A673 (cell line): ENCODE measurements around the gene WDPCP. TPM values are rescaled to one million over a fixed set of nuclear protein-coding genes. Genes with fewer than 3 reads are reported as not detected.

Source experiments
- BruUV-seq: library from RNA; stranded (reverse); fragments of 400-500 nt; replicated peaks from 2 replicates; lab custom pipeline; 2021; lab: Mats Ljungman, UMichigan
- CTCF ChIA-PET: fragments of 300-600 bp; sonication (Branson Sonifier 250); formaldehyde crosslinking; loops from one replicate; lab custom pipeline; 2022; ENCODE audit warnings: antibody characterized with exemption; lab: Charles Lee
- POLR2A ChIA-PET: fragments of 300-600 bp; sonication (Branson Sonifier 250); formaldehyde crosslinking; loops from one replicate; lab custom pipeline; 2022; ENCODE audit warnings: antibody characterized with exemption; ENCODE audit not compliant: low non-redundant PET; lab: Charles Lee
- DNase-seq: peaks from one replicate; pipeline ENCODE4 v3.0.0-alpha.2; 2015; ENCODE audit warnings: low spot score
- H3K27ac ChIP-seq: fragments of 200-600 bp; sonication (generic); 2 replicates; pipeline ENCODE4 v1.5.1; 2016; ENCODE audit warnings: mixed run types, low read depth, mild to moderate bottlenecking, mixed read lengths, antibody characterized with exemption, low read length; ENCODE audit not compliant: poor library complexity, severe bottlenecking
- H3K27me3 ChIP-seq: fragments of 200-600 bp; sonication (generic); replicated peaks from 2 replicates; pipeline ENCODE4 v1.6.1; 2017; ENCODE audit warnings: mixed run types, low read depth, mild to moderate bottlenecking, mixed read lengths, antibody characterized with exemption, low read length; ENCODE audit not compliant: insufficient read depth, poor library complexity
- H3K36me3 ChIP-seq: fragments of 200-600 bp; sonication (generic); 2 replicates; pipeline ENCODE4 v1.6.1; 2016; ENCODE audit warnings: mixed run types, mild to moderate bottlenecking, mixed read lengths, antibody characterized with exemption, low read length; ENCODE audit not compliant: insufficient read depth, poor library complexity, severe bottlenecking
- H3K4me1 ChIP-seq: fragments of 200-600 bp; sonication (generic); 2 replicates; pipeline ENCODE4 v1.6.1; 2017; ENCODE audit warnings: mixed run types, mild to moderate bottlenecking, mixed read lengths, antibody characterized with exemption, low read length; ENCODE audit not compliant: insufficient read depth, poor library complexity, severe bottlenecking
- H3K4me3 ChIP-seq: fragments of 200-600 bp; sonication (generic); 2 replicates; pipeline ENCODE4 v1.5.1; 2016; ENCODE audit warnings: low read depth, mixed run types, mild to moderate bottlenecking, mixed read lengths, low read length; ENCODE audit not compliant: poor library complexity, severe bottlenecking
- H3K9me3 ChIP-seq: fragments of 200-600 bp; sonication (generic); 2 replicates; pipeline ENCODE4 v1.6.1; 2016; ENCODE audit warnings: mixed run types, low read depth, mild to moderate bottlenecking, mixed read lengths, antibody characterized with exemption, low read length; ENCODE audit not compliant: poor library complexity, severe bottlenecking
- EZH2 ChIP-seq: fragments of 200-600 bp; sonication (generic); IDR thresholded peaks from 2 replicates; pipeline ENCODE4 v1.6.1; 2017; ENCODE audit warnings: borderline replicate concordance, low read depth, mild to moderate bottlenecking, mixed read lengths, antibody characterized with exemption, low read length; ENCODE audit not compliant: poor library complexity, severe bottlenecking
- intact Hi-C: fragments of 100-400 bp; cut with micrococcal nuclease; formaldehyde crosslinking; loops from one replicate; pipeline ENCODE4 v1.10.0; 2022; ENCODE audit not compliant: unreplicated experiment
- total RNA-seq: library from RNA; stranded (reverse); gene quantifications from 2 replicates; pipeline ENCODE4 v1.2.3, GENCODE V29; 2021
- TF ChIP-seq, protein P1 (sequence below): fragments of 300-800, 200-600 bp; sonication (generic); conservative IDR thresholded peaks from 2 replicates; pipeline ENCODE4 v1.5.1; 2017; ENCODE audit warnings: low read depth, mild to moderate bottlenecking, antibody characterized with exemption, low read length, moderate library complexity, mixed read lengths

Gene WDPCP
- total RNA-seq, 1 experiment from 2014 or later: 7.9 TPM

DNA sequence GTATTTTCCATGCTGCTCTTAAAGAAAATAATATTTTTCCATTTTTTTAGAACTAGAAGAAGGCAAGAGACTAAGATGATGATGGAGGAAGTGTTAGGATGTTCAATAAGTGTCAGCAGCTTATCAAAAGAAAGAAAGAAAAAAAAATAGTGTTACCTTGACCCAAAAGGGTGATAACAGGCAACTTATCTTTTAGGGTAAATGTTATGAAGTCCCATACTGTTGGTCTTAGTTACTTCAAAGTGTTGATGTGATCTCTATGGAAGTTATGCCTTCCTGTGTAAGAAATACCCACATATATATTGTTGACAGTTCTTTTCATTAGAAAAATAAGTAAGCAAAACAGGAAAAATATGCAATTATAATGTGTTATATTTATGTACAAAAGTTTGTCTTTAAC, 394.1 kb downstream of the WDPCP start:
- Histone ChIP-seq H3K4me1 (no peaks in the 10 kb centered on the region), H3K9me3 (no peaks in the 10 kb centered on the region), H3K27ac (no peak overlapping the region), H3K36me3 (no peaks in the 10 kb centered on the region), H3K4me3 (no peak overlapping the region), H3K27me3 (no peaks in the 10 kb centered on the region)
- POLR2A ChIA-PET: no interaction called here
- CTCF ChIA-PET: no interaction called here
- intact Hi-C loops: no loop called here
- no peak for DNase-seq
- TF ChIP-seq, protein P1, sequence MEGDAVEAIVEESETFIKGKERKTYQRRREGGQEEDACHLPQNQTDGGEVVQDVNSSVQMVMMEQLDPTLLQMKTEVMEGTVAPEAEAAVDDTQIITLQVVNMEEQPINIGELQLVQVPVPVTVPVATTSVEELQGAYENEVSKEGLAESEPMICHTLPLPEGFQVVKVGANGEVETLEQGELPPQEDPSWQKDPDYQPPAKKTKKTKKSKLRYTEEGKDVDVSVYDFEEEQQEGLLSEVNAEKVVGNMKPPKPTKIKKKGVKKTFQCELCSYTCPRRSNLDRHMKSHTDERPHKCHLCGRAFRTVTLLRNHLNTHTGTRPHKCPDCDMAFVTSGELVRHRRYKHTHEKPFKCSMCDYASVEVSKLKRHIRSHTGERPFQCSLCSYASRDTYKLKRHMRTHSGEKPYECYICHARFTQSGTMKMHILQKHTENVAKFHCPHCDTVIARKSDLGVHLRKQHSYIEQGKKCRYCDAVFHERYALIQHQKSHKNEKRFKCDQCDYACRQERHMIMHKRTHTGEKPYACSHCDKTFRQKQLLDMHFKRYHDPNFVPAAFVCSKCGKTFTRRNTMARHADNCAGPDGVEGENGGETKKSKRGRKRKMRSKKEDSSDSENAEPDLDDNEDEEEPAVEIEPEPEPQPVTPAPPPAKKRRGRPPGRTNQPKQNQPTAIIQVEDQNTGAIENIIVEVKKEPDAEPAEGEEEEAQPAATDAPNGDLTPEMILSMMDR: no peak
- no peak for TF ChIP-seq EZH2
- BruUV-seq: no TSS peak

DNA sequence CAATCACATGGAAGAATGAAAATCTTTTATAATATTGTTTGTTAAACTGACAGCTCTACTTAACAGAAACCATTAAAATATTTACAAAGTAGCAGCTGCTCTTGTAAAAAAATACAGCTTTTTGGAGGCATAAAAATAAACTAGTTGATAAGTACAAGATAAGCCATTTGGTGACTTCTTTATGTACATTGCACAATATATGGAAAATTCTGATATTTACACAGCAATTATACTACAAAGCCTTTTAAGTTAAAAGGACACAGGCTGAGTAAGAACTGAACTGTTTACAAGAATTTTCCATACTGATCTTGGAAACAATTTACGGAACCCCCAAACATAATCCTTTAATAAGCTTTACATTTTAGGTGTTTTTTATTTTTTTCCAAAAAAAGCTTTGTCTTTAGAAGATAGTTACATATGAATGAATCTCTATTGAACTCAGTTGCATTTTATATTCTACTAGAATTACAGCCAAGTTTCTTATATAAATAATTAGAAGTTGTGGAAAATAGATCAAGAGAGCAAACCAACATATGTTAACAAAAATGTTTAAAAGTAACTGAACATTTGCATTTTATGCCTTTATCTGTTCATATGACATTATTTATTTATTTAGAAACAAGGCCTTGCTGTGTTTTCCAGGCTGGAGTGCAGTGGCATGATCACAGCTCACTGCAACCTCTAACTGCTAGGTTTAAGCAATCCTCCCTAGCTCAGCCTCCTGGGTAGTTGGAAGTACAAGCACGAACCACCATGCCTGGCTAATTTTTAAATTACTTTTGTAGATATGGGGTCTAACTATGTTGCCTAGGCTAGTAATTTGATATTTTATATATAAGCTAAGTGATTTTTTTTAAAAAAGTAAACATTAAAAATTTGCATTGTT, 395.1 kb downstream of the WDPCP start:
- ChIA-PET CTCF (interaction anchor here (0.6 to 0.7 kb wide), 2 partner anchors 332 to 488 kb away, joined by 3 to 5 read pairs; partner anchors contain the start of gene EHBP1), POLR2A (no interaction called here)
- no peaks in the 10 kb centered on the region for H3K9me3 ChIP-seq
- H3K36me3 ChIP-seq: no peaks in the 10 kb centered on the region
- H3K27ac ChIP-seq: no peak overlapping the region
- no peak overlapping the region for H3K4me3 ChIP-seq
- intact Hi-C loops: no loop called here
- BruUV-seq: no TSS peak
- H3K4me1 ChIP-seq: no peaks in the 10 kb centered on the region
- TF ChIP-seq, protein P1: no peak
- no peak for TF ChIP-seq EZH2
- DNase-seq: no peak
- no peaks in the 10 kb centered on the region for H3K27me3 ChIP-seq

DNA sequence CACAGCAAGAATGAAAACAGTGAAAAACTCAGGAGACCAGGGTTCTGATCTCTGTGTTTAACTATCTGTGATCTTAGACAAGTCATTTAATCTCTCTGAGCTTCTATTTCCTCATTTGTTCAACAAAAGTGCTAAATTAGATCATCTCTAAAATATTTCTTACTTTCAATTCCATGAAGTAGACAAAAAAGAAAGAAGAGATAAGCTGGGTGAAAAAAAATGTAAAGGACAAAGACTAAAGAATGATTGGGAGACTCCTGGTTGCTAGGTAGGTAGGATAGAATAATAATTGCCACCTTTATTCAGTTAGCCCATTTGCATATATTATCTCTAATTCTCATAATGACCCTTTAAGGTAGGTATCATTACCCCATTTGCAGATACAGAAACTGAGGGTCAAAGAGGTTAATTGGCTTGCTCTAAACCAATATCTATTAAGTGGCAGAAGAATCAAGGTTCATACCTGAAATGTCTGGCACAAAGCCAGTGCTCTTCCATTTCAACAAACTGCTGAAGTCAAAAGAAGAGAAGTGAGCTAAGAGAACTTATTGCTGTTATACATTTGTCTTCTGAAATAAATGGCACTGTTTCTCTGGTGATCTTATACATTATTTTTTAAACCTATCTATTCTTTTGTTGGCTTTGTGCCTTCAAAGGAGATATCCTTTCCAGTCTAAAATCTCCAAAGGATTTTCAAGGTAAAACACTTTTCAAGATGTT, 395.9 kb downstream of the WDPCP start:
- intact Hi-C loops: no loop called here
- TF ChIP-seq, protein P1: no peak
- TF ChIP-seq EZH2: no peak
- no peak for DNase-seq
- ChIA-PET POLR2A (no interaction called here), CTCF (no interaction called here)
- BruUV-seq: no TSS peak
- no peak overlapping the region for H3K27ac ChIP-seq
- no peaks in the 10 kb centered on the region for H3K9me3 ChIP-seq
- no peak overlapping the region for H3K4me3 ChIP-seq
- H3K27me3 ChIP-seq: no peaks in the 10 kb centered on the region
- no peaks in the 10 kb centered on the region for H3K4me1 ChIP-seq
- H3K36me3 ChIP-seq: no peaks in the 10 kb centered on the region
